ENCODE results near the gene FBXO27.
"Not testable (repeated sequence)": the region's sequence is repeated elsewhere in the genome, so short reads cannot be mapped to it uniquely, and the experiment has no call there.

Gene FBXO27

GRCh38 chr19:39038098-39038497 is 5.7 kb upstream of the FBXO27 start:
- no peak for DNase-seq (ENCODE audit: low read depth in 2 of 2)

DNA sequence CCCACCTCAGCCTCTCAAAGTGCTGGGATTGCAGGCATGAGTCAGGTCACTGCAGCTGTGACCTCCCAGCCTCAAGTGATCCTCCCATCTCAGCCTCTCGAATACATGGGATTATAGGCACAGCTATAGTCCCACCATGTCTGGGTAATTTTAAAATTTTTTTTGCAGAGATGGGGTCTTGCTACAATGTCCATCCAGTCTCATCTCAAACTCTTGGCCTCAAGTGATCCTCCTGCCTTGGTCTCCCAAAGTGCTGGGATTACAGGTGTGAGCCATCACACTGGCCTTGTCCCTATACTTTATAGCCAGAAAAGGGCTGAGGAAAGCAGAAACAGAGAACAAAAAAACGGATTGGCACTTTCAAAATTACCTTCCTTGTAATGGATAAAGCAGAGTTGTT is 4.8 kb upstream of the FBXO27 start:
- no peak for DNase-seq (ENCODE audit: low read depth in 2 of 2)

DNA sequence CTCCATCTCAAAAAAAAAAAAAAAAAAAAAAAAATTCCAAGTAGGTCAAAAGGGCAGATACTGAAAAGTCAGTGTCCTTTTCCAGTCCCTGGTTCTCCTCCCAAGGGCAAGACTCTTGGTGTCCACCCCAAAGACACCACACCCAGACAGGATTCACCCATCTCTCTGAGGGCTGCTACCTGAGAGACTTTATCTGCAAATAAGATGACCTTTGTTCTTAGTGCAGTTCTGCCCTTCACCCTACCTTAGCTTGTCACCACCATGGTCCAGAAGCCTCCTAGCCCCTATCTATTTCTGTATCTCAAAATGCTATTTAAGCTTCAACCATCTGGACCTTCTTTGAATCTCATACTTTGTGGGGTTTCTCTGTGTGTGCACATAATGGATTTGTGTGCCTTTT is 4.2 kb upstream of the FBXO27 start:
- no peak for DNase-seq (ENCODE audit: low read depth in 2 of 2)

- DNase-seq (ENCODE audit: low read depth in 2 of 2), result peak; percentile 68 to 75
These were observed 834 bp downstream of the FBXO27 start for GRCh38 chr19:39031368-39032062.

- DNase-seq (ENCODE audit: low read depth in 2 of 2), result no peak
These were observed 1.4 kb downstream of the FBXO27 start for GRCh38 chr19:39030854-39031367.

DNA sequence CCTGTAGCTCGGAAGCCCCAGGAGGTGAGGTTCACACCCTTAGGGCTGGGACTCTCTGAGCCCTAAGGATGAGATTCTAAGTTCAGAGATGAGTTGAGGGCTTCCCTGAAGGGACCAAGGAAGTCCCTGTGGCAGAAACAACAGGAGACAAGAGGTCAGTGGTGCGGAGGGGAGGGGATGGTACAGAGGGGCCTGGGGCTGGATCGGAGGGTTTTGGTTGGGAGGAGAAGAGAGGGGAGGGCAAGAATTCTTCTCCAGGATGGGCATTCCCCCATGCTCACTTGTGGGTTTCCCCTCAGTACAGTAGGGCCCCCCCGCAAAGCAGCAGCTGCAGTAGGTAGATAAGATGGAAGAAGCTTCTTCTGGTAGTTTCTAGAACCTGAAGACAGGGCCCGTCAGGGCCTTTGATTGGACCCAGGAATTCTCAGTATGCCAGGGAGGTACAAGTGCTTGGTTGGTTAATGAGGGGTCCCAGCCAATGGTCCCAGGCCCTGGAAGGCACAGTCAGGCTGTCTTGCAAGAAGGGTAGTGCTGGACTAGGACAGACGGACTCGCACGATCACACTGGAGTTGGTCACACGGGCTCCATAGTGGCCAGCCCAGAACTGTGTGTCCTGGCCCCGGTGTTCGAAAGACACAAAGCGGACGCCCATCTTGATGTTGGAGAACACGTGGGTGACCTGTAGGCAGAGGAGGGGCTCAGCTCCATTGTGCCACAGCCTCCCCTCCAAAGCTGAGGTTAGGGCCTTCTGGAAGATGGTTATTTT is 7.3 kb downstream of the FBXO27 start:
- DNase-seq (ENCODE audit: low read depth in 2 of 2), result no peak

- DNase-seq (ENCODE audit: low read depth in 2 of 2), result no peak
These were observed 11.3 kb downstream of the FBXO27 start for GRCh38 chr19:39021063-39021462.

GRCh38 chr19:39017646-39018045 is 14.7 kb downstream of the FBXO27 start:
- no peak for DNase-seq (ENCODE audit: low read depth in 2 of 2)

GRCh38 chr19:39017026-39017425 is 15.3 kb downstream of the FBXO27 start:
- DNase-seq (ENCODE audit: low read depth in 2 of 2), result no peak

DNA sequence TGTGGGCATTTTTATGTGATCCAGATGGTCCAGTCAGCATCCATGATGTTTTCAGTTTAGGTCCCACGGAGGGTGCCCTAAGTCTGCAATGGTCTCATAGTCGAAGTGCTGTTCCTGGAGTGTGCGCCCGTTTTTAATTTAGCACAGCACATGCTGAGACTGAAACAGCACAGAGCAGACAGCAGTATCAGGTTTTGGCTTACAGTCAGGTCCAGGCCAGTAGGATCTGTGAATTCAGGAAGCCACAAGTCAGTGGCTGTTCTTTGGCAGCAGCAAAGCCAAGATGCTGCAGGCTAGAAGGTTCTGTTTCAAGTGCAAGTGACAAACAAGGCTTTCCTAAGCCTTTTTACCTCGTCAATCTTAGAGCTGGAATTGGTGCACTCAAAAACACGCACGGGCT is 18.3 kb downstream of the FBXO27 start:
- DNase-seq (ENCODE audit: low read depth in 2 of 2), result no peak

DNA sequence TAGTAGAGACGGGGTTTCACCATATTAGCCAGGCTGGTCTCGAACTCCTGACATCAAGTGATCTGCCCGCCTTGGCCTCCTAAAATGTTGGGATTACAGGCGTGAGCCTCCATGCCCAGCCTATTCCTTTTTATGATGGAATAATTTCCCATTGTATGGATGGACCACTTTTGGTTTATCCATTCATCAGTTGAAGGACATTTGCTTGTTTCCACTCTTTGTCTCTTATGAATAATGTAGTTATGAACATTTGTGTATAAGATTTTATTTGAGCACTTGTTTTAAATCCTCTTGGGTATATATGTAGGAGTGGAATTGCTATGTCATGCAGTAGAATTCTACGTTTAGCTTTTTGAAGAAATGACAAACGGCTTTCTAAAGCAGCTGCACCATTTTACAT is 23.3 kb downstream of the FBXO27 start:
- DNase-seq (ENCODE audit: low read depth in 2 of 2), result no peak

GRCh38 chr19:39008137-39008536 is 24.2 kb downstream of the FBXO27 start:
- no peak for DNase-seq (ENCODE audit: low read depth in 2 of 2)

DNA sequence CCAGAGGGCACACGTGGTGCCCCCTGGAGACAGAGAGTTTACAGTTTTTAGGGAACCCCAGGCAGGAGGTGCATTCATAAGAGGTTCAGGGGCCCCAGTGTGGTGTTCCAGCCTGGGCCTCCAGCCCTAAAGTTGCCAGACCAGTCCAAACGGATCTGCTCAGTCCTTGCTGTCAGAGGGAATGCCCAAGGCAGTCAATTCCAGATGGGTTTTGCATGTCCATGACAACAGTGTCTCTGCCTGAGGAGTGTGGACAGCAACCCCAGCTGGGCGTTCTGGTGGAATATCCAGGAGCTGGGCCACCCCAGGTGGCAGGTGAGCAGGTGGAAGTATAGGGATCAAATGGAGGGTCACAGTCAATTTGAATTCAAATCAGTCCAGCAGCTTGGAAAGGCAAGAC is 25.3 kb downstream of the FBXO27 start:
- DNase-seq (ENCODE audit: low read depth in 2 of 2), result no peak

DNA sequence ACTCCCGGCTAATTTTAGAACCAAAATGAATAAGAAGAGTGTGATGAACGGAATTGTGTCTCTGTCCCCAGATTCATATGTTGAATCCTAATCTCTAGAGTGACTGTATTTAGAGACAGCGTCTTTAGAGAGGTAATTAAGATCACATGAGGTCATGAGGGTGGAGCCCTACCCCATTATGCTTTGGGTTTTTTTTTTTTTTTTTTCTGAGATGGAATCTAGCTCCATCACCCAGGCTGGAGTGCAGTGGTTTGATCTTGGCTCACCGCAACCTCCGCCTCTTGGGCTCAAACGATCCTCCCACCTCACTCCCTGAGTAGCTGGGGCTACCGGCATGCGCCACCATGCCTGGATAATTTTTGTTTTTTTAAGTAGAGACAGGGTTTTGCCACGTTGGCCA is 27.9 kb downstream of the FBXO27 start:
- no peak for DNase-seq (ENCODE audit: low read depth in 2 of 2)

DNA sequence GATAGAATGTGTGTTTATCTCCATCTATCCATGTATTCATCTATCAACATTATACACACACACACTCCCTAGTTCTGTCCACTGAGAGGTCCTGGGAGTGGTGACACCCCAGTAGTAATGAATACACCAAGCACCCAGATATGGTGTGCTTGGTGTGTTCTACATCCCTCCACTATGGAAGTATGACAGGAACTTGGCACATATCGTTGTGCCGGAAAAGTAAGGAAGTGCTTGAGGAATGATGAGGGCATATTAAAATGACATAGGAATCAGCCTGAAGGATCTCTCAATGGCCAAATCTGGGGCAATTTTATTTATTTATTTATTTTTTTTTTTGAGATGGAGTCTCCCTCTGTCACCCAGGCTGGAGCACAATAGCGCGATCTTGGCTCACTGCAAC is 28.6 kb downstream of the FBXO27 start:
- DNase-seq (ENCODE audit: low read depth in 2 of 2), result no peak

DNA sequence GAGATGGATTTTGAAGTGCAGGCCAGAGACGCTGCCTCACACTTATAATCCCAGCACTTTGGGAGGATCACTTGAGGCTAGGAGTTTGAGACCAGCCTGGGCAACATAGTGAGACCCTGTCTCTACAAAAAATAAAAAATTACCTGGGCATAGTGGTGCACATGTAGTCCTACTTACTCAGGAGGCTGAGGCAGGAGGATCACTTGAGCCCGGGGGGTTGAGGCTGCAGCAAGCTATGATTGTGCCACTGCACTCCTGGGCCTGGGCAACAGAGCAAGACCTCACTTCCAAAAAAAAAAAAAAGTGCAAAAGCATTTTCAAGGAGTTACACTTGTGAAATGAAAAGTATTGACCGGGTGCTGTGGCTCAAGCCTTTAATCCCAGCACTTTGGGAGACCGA is 29.2 kb downstream of the FBXO27 start:
- no peak for DNase-seq (ENCODE audit: low read depth in 2 of 2)

DNA sequence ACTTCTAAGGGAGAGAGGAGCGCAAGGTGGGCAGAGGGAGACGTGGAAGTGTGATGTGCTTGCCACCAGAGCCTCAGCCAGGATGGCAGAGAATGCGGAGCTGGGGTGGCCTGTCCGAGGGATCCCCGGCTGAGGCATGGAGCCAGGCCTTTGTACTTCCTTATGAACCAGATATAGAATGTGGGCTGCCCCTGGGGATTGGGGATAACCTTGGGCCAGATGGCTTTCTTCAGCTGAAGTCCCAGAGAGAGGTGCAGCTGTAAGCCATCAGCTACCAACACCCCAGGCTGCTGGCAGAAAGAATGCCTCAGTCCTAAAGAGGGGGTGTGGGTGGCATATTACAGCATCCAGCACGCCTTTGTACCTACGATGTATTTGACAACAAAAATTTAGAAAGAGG is 31.3 kb downstream of the FBXO27 start:
- DNase-seq (ENCODE audit: low read depth in 2 of 2), result no peak

DNA sequence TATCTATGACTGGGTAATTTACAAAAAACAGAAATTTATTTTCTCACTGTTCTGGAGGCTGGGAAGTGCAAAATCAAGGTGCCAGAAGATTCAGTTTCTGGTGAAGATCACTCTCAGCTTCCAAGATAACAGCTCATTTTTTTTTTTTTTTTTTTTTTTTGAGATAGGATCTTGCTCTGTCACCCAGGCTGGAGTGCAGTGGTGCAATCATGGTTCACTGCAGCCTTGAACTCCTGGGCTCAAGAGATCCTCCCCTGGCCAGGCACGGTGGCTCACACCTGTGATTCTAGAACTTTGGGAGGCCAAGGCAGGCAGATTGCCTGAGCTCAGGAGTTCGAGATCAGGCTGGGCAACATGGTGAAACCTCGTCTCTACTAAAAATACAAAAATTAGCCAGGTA is 34.8 kb downstream of the FBXO27 start:
- DNase-seq (ENCODE audit: low read depth in 2 of 2), result not testable (repeated sequence)

- no peak for DNase-seq (ENCODE audit: low read depth in 2 of 2)
These were observed 39.1 kb downstream of the FBXO27 start for GRCh38 chr19:38993271-38993670.

DNA sequence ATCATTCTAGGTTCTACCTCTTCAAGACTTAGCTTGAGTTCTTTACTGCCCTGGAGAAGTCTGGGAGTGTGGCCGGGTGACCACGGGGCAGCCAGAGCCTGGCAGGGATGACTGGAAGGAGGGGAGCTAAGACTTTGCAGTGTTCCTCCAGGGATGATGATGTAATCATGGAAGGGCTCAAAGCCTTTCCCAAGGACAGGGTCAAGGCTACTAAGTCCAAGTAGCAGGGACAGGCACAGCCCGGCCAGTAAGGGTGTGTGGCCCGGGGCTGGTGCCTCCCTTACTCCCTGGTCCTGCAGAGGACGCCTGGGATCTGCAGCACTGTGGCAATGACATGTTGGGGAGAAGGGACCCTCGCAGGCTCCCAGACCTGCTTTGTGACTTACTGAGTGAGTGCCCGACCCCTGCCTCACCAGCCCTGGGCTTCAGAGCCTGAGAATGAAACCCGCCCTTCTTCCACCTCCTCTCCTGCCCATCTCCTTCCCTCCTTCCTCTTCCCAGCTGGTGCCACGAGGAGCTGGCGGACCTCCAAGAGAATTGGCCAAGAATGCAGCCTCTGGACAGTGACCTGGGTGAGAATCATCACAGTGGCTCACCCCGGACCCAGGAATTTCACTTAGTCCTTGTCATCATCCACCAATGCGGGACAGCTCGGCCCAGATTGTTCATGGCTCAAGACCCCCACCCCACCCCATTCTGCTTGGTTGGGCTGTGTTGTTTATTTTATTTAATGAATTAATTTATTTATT is 41.2 kb downstream of the FBXO27 start:
- DNase-seq (ENCODE audit: low read depth in 2 of 2), result no peak

DNA sequence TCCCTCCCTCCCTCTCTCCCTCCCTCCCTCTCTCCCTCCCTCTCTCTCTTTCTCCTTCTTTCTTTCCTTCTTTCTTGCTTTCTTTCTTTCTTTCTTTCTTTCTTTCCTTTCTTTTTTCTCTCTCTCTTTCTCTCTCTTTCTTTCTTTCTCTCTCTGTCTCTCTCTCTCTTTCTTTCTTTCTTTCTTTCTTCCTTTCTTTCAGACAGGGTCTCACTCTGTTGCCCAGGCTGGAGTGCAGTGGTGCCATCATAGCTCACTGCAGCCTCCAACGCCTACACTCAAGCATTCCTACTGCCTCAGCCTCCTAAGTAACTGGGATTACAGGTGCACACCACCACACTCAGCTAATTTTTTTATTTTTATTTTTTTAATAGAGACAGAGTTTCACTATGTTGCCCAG is 42.7 kb downstream of the FBXO27 start:
- not testable (repeated sequence) for DNase-seq (ENCODE audit: low read depth in 2 of 2)

DNA sequence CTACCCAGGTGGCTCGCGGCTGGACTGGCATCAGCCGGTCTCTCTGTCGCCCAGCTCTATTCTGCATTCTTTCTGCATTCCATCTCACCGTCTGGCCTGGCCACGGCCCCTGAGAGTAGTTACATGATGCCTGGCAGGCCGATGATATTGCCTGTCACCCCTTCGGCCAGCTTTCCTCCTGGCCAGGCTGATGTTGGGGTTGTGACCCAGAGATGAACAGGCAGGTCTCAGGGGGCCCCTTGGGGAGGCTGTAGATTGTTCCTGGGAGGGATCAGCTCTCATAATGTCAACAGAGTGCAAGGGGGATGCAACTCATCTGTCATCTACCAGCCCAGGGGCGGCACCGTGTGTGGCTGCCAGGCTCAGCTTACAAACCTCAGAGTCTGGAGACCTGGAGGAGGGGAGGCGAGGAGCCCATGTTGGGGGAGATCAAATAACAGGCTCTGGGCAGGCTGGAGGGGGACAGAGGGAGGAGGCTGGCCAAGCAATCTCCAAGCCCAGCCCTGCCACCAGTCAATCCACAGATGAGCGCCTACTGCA is 43.2 kb downstream of the FBXO27 start:
- DNase-seq (ENCODE audit: low read depth in 2 of 2), result no peak

Measured in stimulated activated CD8-positive, alpha-beta memory T cell treated with anti-CD3 and anti-CD28 coated beads, Interleukin-15, amount 100 ng/mL, for 48 hours (primary cell).